C4-2B (cell line): Measurements from ENCODE around the gene LRRTM4.

ENCODE experiments used
- H3K27ac ChIP-seq: fragments of 450-650 bp; 2 replicates; pipeline ENCODE4 v1.5.1; 2017
- CTCF ChIP-seq: fragments of 450-650 bp; conservative IDR thresholded peaks from 2 replicates; pipeline ENCODE4 v1.5.1; 2017; ENCODE audit warnings: mild to moderate bottlenecking
- ZFX ChIP-seq: fragments of 450-650 bp; IDR thresholded peaks from 2 replicates; pipeline ENCODE4 v1.6.1; 2017

Gene LRRTM4

GRCh38 chr2:77522888-77523287 lies 712 bp upstream of the LRRTM4 start:
- no peak for TF ChIP-seq ZFX
- TF ChIP-seq CTCF, result no peak
- no peak overlapping the region for H3K27ac ChIP-seq

- no peak overlapping the region for H3K27ac ChIP-seq
- TF ChIP-seq CTCF (no peak), ZFX (no peak)
Measured at GRCh38 chr2:77521548-77521891, 656 bp downstream of the LRRTM4 start.

- no peak overlapping the region for H3K27ac ChIP-seq
Measured at GRCh38 chr2:77520641-77521547, 1.3 kb downstream of the LRRTM4 start.

GRCh38 chr2:77519888-77520506 lies 2.2 kb downstream of the LRRTM4 start:
- no peak overlapping the region for H3K27ac ChIP-seq
- TF ChIP-seq CTCF (no peak), ZFX (no peak)

More at GRCh38 chr2:77520641-77521547, 1.3 kb downstream of the LRRTM4 start:
- TF ChIP-seq ZFX (no peak), CTCF (no peak)

GRCh38 chr2:77519164-77519887 lies 2.9 kb downstream of the LRRTM4 start:
- no peak overlapping the region for H3K27ac ChIP-seq
- no peak for TF ChIP-seq CTCF
- no peak for TF ChIP-seq ZFX

GRCh38 chr2:77518311-77518710 lies 3.9 kb downstream of the LRRTM4 start:
- no peak for TF ChIP-seq ZFX
- no peak for TF ChIP-seq CTCF
- H3K27ac ChIP-seq, result no peak overlapping the region

GRCh38 chr2:77513191-77513590 lies 9.0 kb downstream of the LRRTM4 start:
- H3K27ac ChIP-seq, result no peak overlapping the region
- TF ChIP-seq ZFX, result no peak
- TF ChIP-seq CTCF, result no peak
